HEK293T (cell line): ENCODE measurements around the gene FZR1.

Experiments used
- CTCF ChIA-PET: fragments of 350-600 bp; formaldehyde crosslinking; extraction: SDS; loops from one replicate; lab custom pipeline; 2021; ENCODE audit warnings: antibody characterized with exemption, inconsistent platforms; lab: Yijun Ruan, JAX
- POLR2A ChIA-PET: fragments of 350-600 bp; formaldehyde crosslinking; extraction: SDS; loops from one replicate; lab custom pipeline; 2020; ENCODE audit warnings: antibody characterized with exemption, inconsistent platforms; lab: Yijun Ruan, JAX
- DNase-seq: peaks from one replicate; pipeline ENCODE4 v3.0.0; 2012; ENCODE audit warnings: mixed read lengths; ENCODE audit errors: extremely low spot score
- ARNT ChIP-seq: fragments of 450-650 bp; IDR thresholded peaks from 2 replicates; pipeline ENCODE4 v1.6.1; 2017; ENCODE audit warnings: mild to moderate bottlenecking
- BHLHE40 ChIP-seq: fragments of 450-650 bp; IDR thresholded peaks from 2 replicates; pipeline ENCODE4 v1.6.1; 2016; ENCODE audit warnings: mild to moderate bottlenecking, moderate library complexity, borderline replicate concordance
- CTBP1 ChIP-seq: fragments of 450-650 bp; IDR thresholded peaks from 2 replicates; pipeline ENCODE4 v1.6.1; 2016; ENCODE audit warnings: borderline replicate concordance
- ELF4 ChIP-seq: fragments of 450-650 bp; IDR thresholded peaks from 2 replicates; pipeline ENCODE4 v1.6.1; 2017; ENCODE audit warnings: antibody characterized with exemption
- FOXA1 ChIP-seq: fragments of 450-650 bp; IDR thresholded peaks from 2 replicates; pipeline ENCODE4 v1.6.1; 2016; ENCODE audit warnings: mild to moderate bottlenecking
- FOXK2 ChIP-seq: fragments of 450-650 bp; IDR thresholded peaks from 2 replicates; pipeline ENCODE4 v1.6.1; 2016; ENCODE audit warnings: mild to moderate bottlenecking
- FOXM1 ChIP-seq: fragments of 450-650 bp; IDR thresholded peaks from 2 replicates; pipeline ENCODE4 v1.6.1; 2017; ENCODE audit warnings: mild to moderate bottlenecking, borderline replicate concordance
- HDGF ChIP-seq: fragments of 450-650 bp; IDR thresholded peaks from 2 replicates; pipeline ENCODE4 v1.6.1; 2017; ENCODE audit warnings: antibody characterized with exemption, borderline replicate concordance
- L3MBTL2 ChIP-seq: fragments of 450-650 bp; conservative IDR thresholded peaks from 2 replicates; pipeline ENCODE4 v1.6.1; 2016; ENCODE audit warnings: mild to moderate bottlenecking
- LEF1 ChIP-seq: fragments of 450-650 bp; IDR thresholded peaks from 2 replicates; pipeline ENCODE4 v1.6.1; 2017; ENCODE audit warnings: mild to moderate bottlenecking, borderline replicate concordance
- NFRKB ChIP-seq: fragments of 450-650 bp; IDR thresholded peaks from 2 replicates; pipeline ENCODE4 v1.6.1; 2016; ENCODE audit warnings: mild to moderate bottlenecking, moderate library complexity
- PKNOX1 ChIP-seq: fragments of 450-650 bp; IDR thresholded peaks from 2 replicates; pipeline ENCODE4 v1.6.1; 2016
- SP1 ChIP-seq: fragments of 450-650 bp; IDR thresholded peaks from 2 replicates; pipeline ENCODE4 v1.6.1; 2017
- SUZ12 ChIP-seq: fragments of 450-650 bp; IDR thresholded peaks from 2 replicates; pipeline ENCODE4 v1.6.1; 2016; ENCODE audit warnings: mild to moderate bottlenecking
- TARDBP ChIP-seq: fragments of 450-650 bp; IDR thresholded peaks from 2 replicates; pipeline ENCODE4 v1.6.1; 2016
- ZNF384 ChIP-seq: fragments of 450-650 bp; IDR thresholded peaks from 2 replicates; pipeline ENCODE4 v1.6.1; 2016

FZR1 gene

GRCh38 chr19:3554254-3555083 lies 48.4 kb downstream of the FZR1 start:
- CTCF ChIA-PET = no interaction called here
- DNase-seq = no peak
- no peak for TF ChIP-seq PKNOX1
- POLR2A ChIA-PET = no interaction called here

- ChIA-PET POLR2A (interaction anchor here (1.1 to 1.5 kb wide), 2 partner anchors 30 to 605 kb away, joined by 3 to 4 read pairs; partner anchors contain the start of gene GIPC3), CTCF (no interaction called here)
- DNase-seq = no peak
- TF ChIP-seq ARNT = no peak
- no peak for TF ChIP-seq CTBP1
- TF ChIP-seq FOXK2 = no peak
- no peak for TF ChIP-seq HDGF
- no peak for TF ChIP-seq PKNOX1
- no peak for TF ChIP-seq FOXM1
- TF ChIP-seq ZNF384 = no peak
- TF ChIP-seq NFRKB = no peak
- TF ChIP-seq ELF4 = no peak
- no peak for TF ChIP-seq LEF1
- no peak for TF ChIP-seq TARDBP
- no peak for TF ChIP-seq L3MBTL2
Observed at GRCh38 chr19:3555653-3556422, 49.7 kb downstream of the FZR1 start.

- ChIA-PET CTCF (no interaction called here), POLR2A (interaction anchor here (1.1 to 1.8 kb wide), 3 partner anchors 17 to 606 kb away, joined by 3 to 8 read pairs (median 4); partner anchors contain the start of gene GIPC3)
- no peak for DNase-seq
- TF ChIP-seq ARNT (no peak), FOXK2 (no peak), ZNF384 (no peak), CTBP1 (no peak), FOXA1 (no peak), ELF4 (no peak), L3MBTL2 (no peak), TARDBP (no peak), FOXM1 (no peak), HDGF (no peak), SP1 (no peak), LEF1 (no peak), NFRKB (no peak), BHLHE40 (no peak), SUZ12 (no peak)
Observed at GRCh38 chr19:3556423-3556977, 50.4 kb downstream of the FZR1 start.

GRCh38 chr19:3556978-3557460 lies 50.9 kb downstream of the FZR1 start:
- TF ChIP-seq TARDBP (no peak), ARNT (no peak), SUZ12 (no peak), LEF1 (no peak), PKNOX1 (no peak)
- CTCF ChIA-PET = no interaction called here
- POLR2A ChIA-PET = interaction anchor here (1.0 to 1.8 kb wide), 5 partner anchors 10 to 606 kb away, joined by 3 to 8 read pairs (median 4); partner anchors contain the start of gene GIPC3
- no peak for DNase-seq

- TF ChIP-seq L3MBTL2 (peak; percentile 71), LEF1 (peak; percentile 26; the same call in 1 of the 2 replicates), TARDBP (no peak), FOXM1 (peak; percentile 96)
- ChIA-PET POLR2A (interaction anchor here (1.0 to 1.8 kb wide), 4 partner anchors 10 to 62 kb away, joined by 3 to 8 read pairs (median 4); partner anchors contain the start of gene GIPC3), CTCF (no interaction called here)
- peak; percentile 99 for DNase-seq
Observed at GRCh38 chr19:3557461-3558248, 51.5 kb downstream of the FZR1 start, which contains the start of gene MFSD12. Gene MFSD12 (minus strand): TSS chr19:3557586. CDS start chr19:3557403, 183 bp downstream.
